ENCODE results near the gene FLVCR2.

GRCh38 chr14:75619548-75619947 is 41.1 kb downstream of the FLVCR2 start:
- TF ChIP-seq EGR2 (tag by site-specific recombination; IDR thresholded peaks at IDR 0.05; ENCODE audit: low read depth) (no peak), KLF16 (tag by site-specific recombination; IDR thresholded peaks at IDR 0.05) (no peak)

Measured in HEK293 (cell line).